Choroid plexus epithelial cell (primary cell): ENCODE data around the gene KAT5.
"Not testable (repeated sequence)": the region's sequence is repeated elsewhere in the genome, so short reads cannot be mapped to it uniquely, and the experiment has no call there.

Experiments used
- DNase-seq: peaks from one replicate; pipeline ENCODE4 v3.0.0-alpha.2; 2010; ENCODE audit warnings: low read depth
- H3K4me3 ChIP-seq: 2 replicates; pipeline ENCODE4 v1.5.1; 2011; ENCODE audit warnings: low read depth, mild to moderate bottlenecking, control low read depth, low read length, moderate library complexity
- TF ChIP-seq, protein P1 (sequence below): conservative IDR thresholded peaks from 2 replicates; pipeline ENCODE4 v1.5.1; 2011; ENCODE audit warnings: low read depth, mild to moderate bottlenecking, control low read depth, inconsistent platforms, low read length, moderate library complexity

The KAT5 gene

DNA sequence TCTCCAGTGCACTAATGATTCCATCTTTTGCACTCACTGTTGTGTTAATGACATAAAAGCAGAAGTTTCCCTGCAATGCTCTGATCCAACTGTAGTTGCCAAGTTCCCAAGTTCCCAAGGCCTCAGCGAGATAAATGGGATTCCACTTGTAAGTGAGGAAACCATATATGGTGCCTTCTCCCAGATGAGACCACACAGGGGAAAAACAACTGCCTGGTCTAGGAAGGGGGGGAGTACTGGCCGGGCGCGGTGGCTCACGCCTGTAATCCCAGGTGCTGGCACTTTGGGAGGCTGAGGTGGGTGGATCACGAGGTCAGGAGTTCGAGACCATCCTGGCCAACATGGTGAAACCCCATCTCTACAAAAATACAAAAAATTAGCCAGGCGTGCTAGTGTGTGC, 26.1 kb upstream of the KAT5 start:
- no peak for DNase-seq
- H3K4me3 ChIP-seq = no peak overlapping the region
- TF ChIP-seq, protein P1, sequence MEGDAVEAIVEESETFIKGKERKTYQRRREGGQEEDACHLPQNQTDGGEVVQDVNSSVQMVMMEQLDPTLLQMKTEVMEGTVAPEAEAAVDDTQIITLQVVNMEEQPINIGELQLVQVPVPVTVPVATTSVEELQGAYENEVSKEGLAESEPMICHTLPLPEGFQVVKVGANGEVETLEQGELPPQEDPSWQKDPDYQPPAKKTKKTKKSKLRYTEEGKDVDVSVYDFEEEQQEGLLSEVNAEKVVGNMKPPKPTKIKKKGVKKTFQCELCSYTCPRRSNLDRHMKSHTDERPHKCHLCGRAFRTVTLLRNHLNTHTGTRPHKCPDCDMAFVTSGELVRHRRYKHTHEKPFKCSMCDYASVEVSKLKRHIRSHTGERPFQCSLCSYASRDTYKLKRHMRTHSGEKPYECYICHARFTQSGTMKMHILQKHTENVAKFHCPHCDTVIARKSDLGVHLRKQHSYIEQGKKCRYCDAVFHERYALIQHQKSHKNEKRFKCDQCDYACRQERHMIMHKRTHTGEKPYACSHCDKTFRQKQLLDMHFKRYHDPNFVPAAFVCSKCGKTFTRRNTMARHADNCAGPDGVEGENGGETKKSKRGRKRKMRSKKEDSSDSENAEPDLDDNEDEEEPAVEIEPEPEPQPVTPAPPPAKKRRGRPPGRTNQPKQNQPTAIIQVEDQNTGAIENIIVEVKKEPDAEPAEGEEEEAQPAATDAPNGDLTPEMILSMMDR = no peak

DNA sequence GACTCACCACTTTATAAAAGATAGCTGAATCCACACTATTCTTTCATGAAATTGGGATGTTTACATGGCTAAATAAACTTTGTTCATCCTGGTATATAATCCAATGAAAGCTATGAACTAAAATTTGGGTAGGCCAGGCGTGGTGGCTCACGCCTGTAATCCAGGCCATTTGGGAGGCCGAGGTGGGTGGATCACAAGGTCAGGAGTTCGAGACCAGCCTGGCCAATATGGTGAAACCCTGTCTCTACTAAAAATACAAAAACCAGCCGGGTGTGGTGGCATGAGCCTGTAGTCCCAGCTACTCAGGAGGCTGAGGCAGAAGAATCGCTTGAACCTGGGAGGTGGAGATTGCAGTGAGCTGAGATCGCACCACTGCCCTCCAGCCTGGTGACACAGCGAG, 20.2 kb upstream of the KAT5 start:
- not testable (repeated sequence) for DNase-seq

DNA sequence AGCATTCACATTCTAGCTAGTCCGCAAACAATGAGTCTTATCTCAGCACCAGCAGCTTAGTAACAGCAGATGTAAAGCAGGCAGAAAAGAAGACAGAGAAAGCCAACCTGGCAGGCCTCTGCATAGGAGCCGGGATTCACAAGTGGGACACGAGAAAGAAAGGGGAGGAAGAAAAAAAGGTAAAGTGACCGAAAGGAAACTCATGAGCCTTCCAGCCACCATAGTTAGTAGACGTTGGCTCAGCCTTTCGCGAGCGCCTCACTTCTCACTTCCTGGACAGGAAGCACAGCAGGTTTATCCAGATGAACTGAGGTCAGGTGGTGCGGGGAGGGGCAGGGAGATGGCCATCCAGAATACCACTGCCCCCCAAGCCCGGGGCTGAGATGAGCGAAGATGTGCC, 19.7 kb upstream of the KAT5 start:
- TF ChIP-seq, protein P1 = no peak
- H3K4me3 ChIP-seq = no peak overlapping the region
- DNase-seq = no peak

More for the DNA sequence above, 20.2 kb upstream of the KAT5 start:
- H3K4me3 ChIP-seq = not testable (repeated sequence)

DNA sequence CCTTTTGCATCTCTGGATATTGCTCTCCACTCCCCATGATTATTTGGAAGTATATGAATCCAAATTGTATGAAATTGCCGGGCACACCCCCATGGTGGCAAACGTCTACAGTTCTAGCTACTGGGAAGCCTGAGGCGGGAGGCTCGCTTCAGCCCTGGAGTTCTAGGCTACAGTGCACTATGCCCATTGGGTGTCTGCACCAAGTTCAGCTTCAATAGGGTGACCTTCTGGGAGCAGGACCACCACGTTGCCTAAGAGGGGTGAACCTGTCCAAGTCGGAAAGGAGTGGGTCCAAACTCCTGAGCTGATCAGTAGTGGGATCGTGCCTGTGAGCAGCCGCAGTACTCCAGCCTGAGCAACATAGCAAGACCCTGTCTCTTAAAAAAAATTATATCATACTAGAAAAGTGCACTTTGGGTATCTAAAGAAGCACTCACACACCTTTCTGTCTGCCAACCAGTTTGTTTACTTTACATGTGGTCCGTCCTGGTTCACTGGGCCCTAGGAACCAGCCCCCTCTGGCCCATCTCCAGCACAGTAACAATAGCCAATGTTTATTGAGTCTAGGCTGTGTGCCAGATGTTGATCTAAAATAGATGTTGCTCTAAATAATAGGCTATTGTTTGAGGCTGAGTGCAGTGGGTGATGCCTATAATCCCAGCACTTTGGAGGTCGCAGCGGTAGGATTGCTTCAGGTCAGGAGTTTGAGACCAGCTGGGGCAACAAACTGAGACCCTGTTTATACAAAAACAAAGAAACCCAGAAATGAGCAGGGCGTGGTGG, 16.4 kb upstream of the KAT5 start:
- TF ChIP-seq, protein P1 = no peak

DNA sequence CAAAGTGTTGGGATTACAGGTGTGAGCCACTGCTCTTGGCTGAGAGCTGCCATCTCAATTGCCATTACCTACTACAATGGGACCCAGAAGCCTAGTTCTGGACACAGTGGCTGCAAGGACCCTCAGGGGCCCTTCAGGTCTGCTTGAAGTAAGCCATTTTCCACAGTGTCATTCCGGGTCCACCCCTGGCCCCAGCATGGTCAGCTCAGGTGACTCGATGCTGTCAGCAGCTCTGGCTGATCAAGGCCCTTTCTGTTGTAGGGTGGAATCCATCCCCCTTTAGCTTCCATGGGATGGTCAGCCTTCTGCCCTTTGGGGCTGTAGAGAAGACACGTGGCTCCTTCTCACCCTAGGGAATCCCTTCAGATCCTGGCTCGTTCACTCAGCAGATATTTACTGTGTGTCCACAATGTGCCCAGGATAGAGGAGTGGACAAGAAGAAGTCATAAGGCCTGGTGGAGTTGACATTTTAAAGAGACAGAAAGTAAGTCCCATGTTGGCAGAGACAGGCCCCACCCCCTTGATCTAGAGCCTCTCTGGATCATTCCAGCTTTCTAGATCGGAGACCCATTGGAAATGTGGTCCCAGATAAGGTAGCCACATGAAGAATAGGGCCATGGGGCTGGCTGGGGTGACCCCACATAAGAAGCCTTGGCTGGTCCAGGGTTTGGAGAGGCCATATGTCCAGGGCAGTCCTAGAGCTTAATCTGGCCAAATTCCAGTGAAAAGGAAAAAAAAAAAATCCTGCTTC, 15.1 kb upstream of the KAT5 start:
- DNase-seq = no peak
- no peak overlapping the region for H3K4me3 ChIP-seq
- TF ChIP-seq, protein P1 = no peak

More for the DNA sequence above, 16.4 kb upstream of the KAT5 start:
- DNase-seq = no peak
- no peak overlapping the region for H3K4me3 ChIP-seq

DNA sequence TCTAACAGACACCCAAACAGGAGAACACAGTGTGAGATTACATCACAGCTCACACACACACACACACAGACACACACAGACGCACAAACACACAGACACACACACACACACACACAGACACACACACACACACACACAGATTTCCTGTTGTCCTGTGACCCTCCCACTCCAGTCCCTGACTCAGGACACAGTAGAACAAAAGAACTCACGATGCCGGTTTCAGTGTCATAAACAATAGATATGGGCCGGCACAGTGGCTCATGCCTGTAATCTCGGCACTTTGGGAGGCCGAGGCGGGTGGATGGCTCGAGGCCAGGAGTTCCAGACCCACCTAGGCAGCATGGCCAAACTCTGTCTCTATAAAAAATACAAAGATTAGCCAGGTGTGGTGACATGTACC, 13.8 kb upstream of the KAT5 start:
- H3K4me3 ChIP-seq = no peak overlapping the region
- TF ChIP-seq, protein P1 = no peak
- no peak for DNase-seq

DNA sequence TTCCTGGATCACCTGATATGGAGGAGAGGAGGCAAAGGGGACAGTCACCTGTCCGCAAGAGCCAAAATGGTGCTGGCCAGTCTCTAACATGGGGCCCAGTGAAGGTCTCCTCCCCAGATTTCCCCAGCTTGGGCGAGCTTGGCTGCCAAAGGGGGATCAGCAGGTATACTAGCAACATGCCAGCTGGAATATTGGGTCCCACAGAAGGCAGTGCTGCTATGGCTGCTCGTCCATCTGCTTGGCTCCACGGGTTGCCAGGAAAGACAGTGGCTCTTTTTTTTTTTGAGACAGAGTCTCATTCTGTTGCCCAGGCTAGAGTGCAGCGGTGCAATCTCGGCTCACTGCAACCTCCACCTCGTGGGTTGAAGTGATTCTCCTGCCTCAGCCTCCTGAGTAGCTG, 12.7 kb upstream of the KAT5 start:
- TF ChIP-seq, protein P1 = no peak
- DNase-seq = no peak
- no peak overlapping the region for H3K4me3 ChIP-seq
